HepG2 (cell line): Measurements from ENCODE around the gene MEG3. TPM values are rescaled to one million over a fixed set of nuclear protein-coding genes. Genes with fewer than 3 reads are reported as not detected.
A peak's percentile ranks its signal among the peaks of the same experiment; 100 is the strongest.

Experiments
- ATAC-seq: fragments of 200-7000 bp; cut with Tn5 transposase; 3 replicates; pipeline ENCODE4 v1.9.1; 2020; ENCODE audit warnings: mild to moderate bottlenecking, moderate library complexity
- BruUV-seq: library from RNA; stranded (reverse); fragments of 400-500 nt; replicated peaks from 2 replicates; lab custom pipeline; 2021; lab: Mats Ljungman, UMichigan
- CTCF ChIA-PET: fragments of 300-600 bp; formaldehyde crosslinking; extraction: SDS; loops from one replicate; lab custom pipeline; 2021; ENCODE audit warnings: low total read pairs, inconsistent platforms, low intra/inter-chr PET ratio; lab: Yijun Ruan, JAX
- POLR2A ChIA-PET: fragments of 350-600 bp; sonication (Branson Sonifier 250); formaldehyde crosslinking; loops from one replicate; lab custom pipeline; 2020; ENCODE audit warnings: antibody characterized with exemption, inconsistent platforms; lab: Yijun Ruan, JAX
- DNase-seq: peaks from one replicate; pipeline ENCODE4 v3.0.0-alpha.2; 2015; ENCODE audit warnings: low spot score
- FAIRE-seq: peaks from 3 replicates; lab custom pipeline; 2011; peaks lifted over from hg19 to GRCh38; lab: Jason Lieb, UNC
- H2AFZ ChIP-seq: one replicate; pipeline ENCODE4 v1.6.1; 2011; ENCODE audit warnings: low read length, inconsistent platforms
- H3K27ac ChIP-seq: fragments of 300-600 bp; 3 replicates; pipeline ENCODE4 v1.8.0; 2011; ENCODE audit warnings: mixed run types, mild to moderate bottlenecking, mixed read lengths, low read length, inconsistent platforms; ENCODE audit not compliant: insufficient read depth; ENCODE audit errors: extremely low read length
- H3K27me3 ChIP-seq, 2 experiments: fragments of 200-600 bp in 1 of 2; 2 replicates in 1 of 2; 3 replicates in 1 of 2; pipeline versions ENCODE4 v1.6.0 to v1.8.0; 2011; ENCODE audit warnings: low read length in 2 of 2, mild to moderate bottlenecking in 2 of 2, moderate library complexity in 2 of 2, inconsistent platforms in 1 of 2; ENCODE audit not compliant: insufficient read depth in 2 of 2, control insufficient read depth in 1 of 2
- H3K36me3 ChIP-seq, 2 experiments: fragments of 200-600 bp in 1 of 2; replicated peaks in 1 of 2; 2 replicates in 1 of 2; 3 replicates in 1 of 2; pipeline versions ENCODE4 v1.5.1 to v1.8.0; 2011; ENCODE audit warnings: low read length in 2 of 2, inconsistent platforms in 1 of 2; ENCODE audit not compliant: insufficient read depth in 2 of 2, control insufficient read depth in 1 of 2
- H3K4me1 ChIP-seq: 2 replicates; pipeline ENCODE4 v1.5.1; 2012; ENCODE audit warnings: low read length, inconsistent platforms; ENCODE audit not compliant: insufficient read depth
- H3K4me2 ChIP-seq: 2 replicates; pipeline ENCODE4 v1.6.0; 2011; ENCODE audit warnings: low read depth, low read length, inconsistent platforms
- H3K4me3 ChIP-seq, 3 experiments: fragments of 200-600 bp in 1 of 3; sonication (generic), shearing (Covaris generic) in 1 of 3; replicated peaks in 1 of 3; 2 replicates each; pipeline ENCODE4 v1.5.1; 2011 to 2016; ENCODE audit warnings: low read length in 3 of 3, inconsistent platforms in 2 of 3, low read depth in 2 of 3, mild to moderate bottlenecking in 2 of 3, control low read depth in 1 of 3, mixed read lengths in 1 of 3; ENCODE audit not compliant: insufficient read depth in 1 of 3
- H3K79me2 ChIP-seq: one replicate; pipeline ENCODE4 v1.6.1; 2011; ENCODE audit warnings: low read length, inconsistent platforms; ENCODE audit not compliant: insufficient read depth
- H3K9ac ChIP-seq: 2 replicates; pipeline ENCODE4 v1.6.0; 2011; ENCODE audit warnings: mild to moderate bottlenecking, low read depth, low read length, inconsistent platforms; ENCODE audit not compliant: insufficient read depth
- H3K9me3 ChIP-seq: 2 replicates; pipeline ENCODE4 v1.5.1; 2012; ENCODE audit warnings: mild to moderate bottlenecking, low read length
- H4K20me1 ChIP-seq: 2 replicates; pipeline ENCODE4 v1.6.0; 2011; ENCODE audit warnings: inconsistent platforms, mild to moderate bottlenecking, low read length, moderate library complexity; ENCODE audit not compliant: insufficient read depth
- ELF1 ChIP-seq: sonication (generic); formaldehyde crosslinking; IDR thresholded peaks from 2 replicates; pipeline ENCODE4 v1.4.0; 2020; ENCODE audit warnings: missing genetic modification reagents
- HDAC2 ChIP-seq: sonication (generic); formaldehyde crosslinking; IDR thresholded peaks from 2 replicates; pipeline ENCODE4 v1.4.0; 2020; ENCODE audit warnings: missing genetic modification reagents
- PCBP2 ChIP-seq: fragments of 200-400 bp; formaldehyde crosslinking; optimal IDR thresholded peaks from 2 replicates; pipeline ENCODE3; 2018; ENCODE audit warnings: low read length, low read depth; ENCODE audit not compliant: poor library complexity, severe bottlenecking
- POLR2AphosphoS2 ChIP-seq: IDR thresholded peaks from 2 replicates; pipeline ENCODE4 v1.6.1; 2011; ENCODE audit warnings: low read depth, low read length, improper control_type of control experiment
- SALL1 ChIP-seq: sonication (generic); formaldehyde crosslinking; IDR thresholded peaks from 2 replicates; pipeline ENCODE4 v1.8.0; 2022; ENCODE audit warnings: mild to moderate bottlenecking, missing genetic modification reagents
- ZNF180 ChIP-seq: sonication (generic); formaldehyde crosslinking; IDR thresholded peaks from 2 replicates; pipeline ENCODE4 v1.4.0; 2020; ENCODE audit warnings: low read depth, missing genetic modification reagents, borderline replicate concordance
- ZNF557 ChIP-seq: sonication (generic); formaldehyde crosslinking; IDR thresholded peaks from 2 replicates; pipeline ENCODE4 v1.4.0; 2020; ENCODE audit warnings: missing genetic modification reagents
- ZNF615 ChIP-seq: sonication (generic); formaldehyde crosslinking; IDR thresholded peaks from 2 replicates; pipeline ENCODE4 v1.5.0; 2020; ENCODE audit warnings: mild to moderate bottlenecking, missing genetic modification reagents, borderline replicate concordance
- ZNF737 ChIP-seq: sonication (generic); formaldehyde crosslinking; IDR thresholded peaks from 2 replicates; pipeline ENCODE4 v1.5.0; 2020; ENCODE audit warnings: missing genetic modification reagents, mild to moderate bottlenecking, borderline replicate concordance
- WGBS: methylation state at CpG from one replicate; pipeline ENCODE4 v1.1.6; 2017; ENCODE audit warnings: low lambda C conversion rate; 5-methylcytosine and 5-hydroxymethylcytosine counted together
- in situ Hi-C: cut with HindIII; loops from 2 replicates; pipeline ENCODE4 v1.10.0; 2017; ENCODE audit warnings: low pct_unique_long_range_greater_than_20kb; ENCODE audit not compliant: extremely low pct_ligation_motif_present
- intact Hi-C: fragments of 100-400 bp; cut with micrococcal nuclease; formaldehyde crosslinking; loops from one replicate; pipeline ENCODE4 v1.10.0; 2022; ENCODE audit not compliant: unreplicated experiment
- polyA plus RNA-seq, 8 experiments: library from polyadenylated mRNA; depleted of rRNA in 3 of 8; stranded (reverse) in 7 of 8; unstranded in 1 of 8; fragments of >200 nt; fragmentation: Illumina TruSeq in 4 of 8; extraction: Trizol in 4 of 8; gene quantifications; 2 replicates each; pipeline versions ENCODE4 v1.2.1 to v1.2.3, GENCODE V29; 2011 to 2016; ENCODE audit warnings: low read depth in 4 of 8, missing spikeins in 1 of 8, mixed read lengths in 1 of 8; ENCODE audit not compliant: insufficient read depth in 1 of 8
- total RNA-seq, 5 experiments: library from RNA; depleted of rRNA; stranded (reverse); fragments of >200 nt; fragmentation: Illumina TruSeq; extraction: Trizol; gene quantifications; 2 replicates each; pipeline ENCODE4 v1.2.3, GENCODE V29; 2016; ENCODE audit warnings: low read depth in 1 of 5
- TF ChIP-seq, protein P1 (sequence below): sonication (generic); formaldehyde crosslinking; IDR thresholded peaks from 2 replicates; pipeline ENCODE4 v1.8.0; 2022; ENCODE audit warnings: missing genetic modification reagents, mild to moderate bottlenecking, borderline replicate concordance
- TF ChIP-seq, protein P2 (sequence below): sonication (generic); formaldehyde crosslinking; IDR thresholded peaks from 2 replicates; pipeline ENCODE4 v1.5.0; 2020; ENCODE audit warnings: missing genetic modification reagents
- TF ChIP-seq, protein P3 (sequence below): sonication (generic); formaldehyde crosslinking; IDR thresholded peaks from 2 replicates; pipeline ENCODE4 v1.5.1; 2020; ENCODE audit warnings: missing genetic modification reagents, mild to moderate bottlenecking, borderline replicate concordance
- TF ChIP-seq, protein P4 (sequence below): sonication (generic); formaldehyde crosslinking; IDR thresholded peaks from 2 replicates; pipeline ENCODE4 v1.4.0; 2020; ENCODE audit warnings: mild to moderate bottlenecking, missing genetic modification reagents
- TF ChIP-seq, protein P5 (sequence below): sonication (generic); formaldehyde crosslinking; IDR thresholded peaks from 2 replicates; pipeline ENCODE4 v1.8.0; 2022; ENCODE audit warnings: mild to moderate bottlenecking, missing genetic modification reagents, borderline replicate concordance

MEG3 gene
- total and polyA plus RNA-seq, 2 of the 13 experiments (the other 11 are each of a cell fraction or from before 2014, with no cell fraction given) = 0.17 TPM; not detected in 1

DNA sequence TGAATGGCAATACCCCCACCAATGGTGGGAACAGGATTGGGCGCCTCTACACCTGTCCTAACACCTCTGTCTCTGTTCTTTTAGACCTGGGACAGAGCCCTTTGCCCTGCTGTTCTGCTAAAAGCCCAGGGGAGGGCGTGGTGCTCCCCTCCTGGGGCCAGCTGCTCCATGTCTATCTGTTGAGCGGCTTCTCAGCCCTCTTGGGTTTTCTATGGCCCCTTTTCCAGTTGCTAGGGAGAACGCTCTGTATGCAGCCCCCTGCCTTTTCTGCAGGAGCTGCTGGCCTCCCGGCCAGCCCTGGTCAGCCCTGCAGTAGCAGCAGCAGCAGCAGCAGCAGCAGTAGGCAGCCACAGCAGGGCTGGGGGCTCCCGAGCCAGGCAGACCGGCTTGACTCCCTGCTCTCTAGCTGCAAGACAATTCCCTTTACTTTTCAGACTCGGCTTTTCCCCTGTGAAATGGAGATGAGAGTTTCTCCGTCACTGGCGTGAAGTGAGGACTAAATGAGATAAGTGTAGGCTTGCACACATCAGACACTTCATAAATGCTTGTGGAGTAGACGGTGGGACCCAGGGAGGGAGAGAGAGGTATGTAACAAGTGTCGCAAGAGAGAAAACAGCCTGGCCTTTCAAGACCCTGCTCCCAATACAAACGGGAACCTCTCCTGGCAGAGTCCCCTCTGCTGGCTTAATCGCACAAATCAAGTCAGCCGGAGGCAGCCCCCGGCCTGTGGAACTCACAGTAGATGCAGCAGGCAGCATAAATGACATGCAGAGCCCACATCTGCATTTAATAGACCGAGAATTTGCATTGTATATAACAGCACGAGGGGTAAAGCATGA, 76.6 kb downstream of the MEG3 start (continued):
- TF ChIP-seq, protein P1, sequence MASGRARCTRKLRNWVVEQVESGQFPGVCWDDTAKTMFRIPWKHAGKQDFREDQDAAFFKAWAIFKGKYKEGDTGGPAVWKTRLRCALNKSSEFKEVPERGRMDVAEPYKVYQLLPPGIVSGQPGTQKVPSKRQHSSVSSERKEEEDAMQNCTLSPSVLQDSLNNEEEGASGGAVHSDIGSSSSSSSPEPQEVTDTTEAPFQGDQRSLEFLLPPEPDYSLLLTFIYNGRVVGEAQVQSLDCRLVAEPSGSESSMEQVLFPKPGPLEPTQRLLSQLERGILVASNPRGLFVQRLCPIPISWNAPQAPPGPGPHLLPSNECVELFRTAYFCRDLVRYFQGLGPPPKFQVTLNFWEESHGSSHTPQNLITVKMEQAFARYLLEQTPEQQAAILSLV = no peak
- 0 out of 2 replicates have a peak, but pooled peaks have one; percentile 12 for TF ChIP-seq HDAC2 (CRISPR knock-in tag)

DNA sequence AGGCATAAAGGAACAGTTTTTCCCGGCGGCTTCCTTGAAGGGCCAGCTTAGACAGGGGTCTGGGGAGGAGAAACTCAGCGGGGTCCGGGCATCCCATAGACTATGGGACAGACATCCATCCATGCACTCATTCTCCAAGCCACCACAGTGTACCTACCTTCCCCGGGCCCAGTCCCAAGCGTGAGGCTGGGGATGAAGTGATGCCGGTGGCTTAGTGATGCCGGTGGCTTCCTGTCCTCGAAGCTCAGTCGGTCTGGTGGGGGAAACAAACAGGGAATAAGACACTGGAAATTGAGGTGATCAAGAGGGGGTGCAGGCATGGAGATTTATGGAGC, 77.2 kb downstream of the MEG3 start:
- Histone ChIP-seq H3K79me2 (no peaks in the 10 kb centered on the region), H2AFZ (no peak overlapping the region), H3K4me1 (peaks cover 54% of the 10 kb centered on the region), H3K36me3 (no peaks in the 10 kb centered on the region), H3K9ac (no peak overlapping the region), H4K20me1 (no peaks in the 10 kb centered on the region), H3K9me3 (no peaks in the 10 kb centered on the region), H3K4me2 (peak overlapping the region; percentile 69), H3K27me3 (peaks cover 0 to 44% of the 10 kb centered on the region in 2 experiments; a peak in 3 of 5 replicates), H3K4me3 (peak overlapping the region in 1 of 3 experiments; percentile 51; a peak in 1 of 6 replicates), H3K27ac (no peak overlapping the region)
- in situ Hi-C loops (loop anchor here (10.0 kb wide), 2 partner anchors 332 to 762 kb away; no protein-coding TSS in a partner anchor), intact Hi-C loops (loop anchor here (5.0 kb wide), 1 partner anchor 179 kb away; no protein-coding TSS in a partner anchor)
- WGBS = 63% methylated on average over 9 of the region's 10 CpGs
- ATAC-seq (no peak), DNase-seq (no peak), FAIRE-seq (no peak)
- CTCF ChIA-PET = interaction anchor here (1.0 to 2.4 kb wide), 3 partner anchors 248 to 725 kb away, joined by 3 to 9 read pairs (median 3); no protein-coding TSS in a partner anchor
- POLR2A ChIA-PET = interaction anchor here (1.5 kb wide), 1 partner anchor 153 kb away, joined by 4 read pairs; no protein-coding TSS in a partner anchor
- no TSS peak for BruUV-seq
- TF ChIP-seq, protein P2, sequence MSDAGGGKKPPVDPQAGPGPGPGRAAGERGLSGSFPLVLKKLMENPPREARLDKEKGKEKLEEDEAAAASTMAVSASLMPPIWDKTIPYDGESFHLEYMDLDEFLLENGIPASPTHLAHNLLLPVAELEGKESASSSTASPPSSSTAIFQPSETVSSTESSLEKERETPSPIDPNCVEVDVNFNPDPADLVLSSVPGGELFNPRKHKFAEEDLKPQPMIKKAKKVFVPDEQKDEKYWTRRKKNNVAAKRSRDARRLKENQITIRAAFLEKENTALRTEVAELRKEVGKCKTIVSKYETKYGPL = no peak
- TF ChIP-seq ELF1 (CRISPR knock-in tag) (no peak), POLR2AphosphoS2 (no peak), PCBP2 (no peak), SALL1 (CRISPR knock-in tag) (no peak), ZNF557 (CRISPR knock-in tag) (no peak), ZNF180 (no peak), ZNF737 (CRISPR knock-in tag) (no peak), ZNF615 (CRISPR knock-in tag) (no peak)
- TF ChIP-seq, protein P3, sequence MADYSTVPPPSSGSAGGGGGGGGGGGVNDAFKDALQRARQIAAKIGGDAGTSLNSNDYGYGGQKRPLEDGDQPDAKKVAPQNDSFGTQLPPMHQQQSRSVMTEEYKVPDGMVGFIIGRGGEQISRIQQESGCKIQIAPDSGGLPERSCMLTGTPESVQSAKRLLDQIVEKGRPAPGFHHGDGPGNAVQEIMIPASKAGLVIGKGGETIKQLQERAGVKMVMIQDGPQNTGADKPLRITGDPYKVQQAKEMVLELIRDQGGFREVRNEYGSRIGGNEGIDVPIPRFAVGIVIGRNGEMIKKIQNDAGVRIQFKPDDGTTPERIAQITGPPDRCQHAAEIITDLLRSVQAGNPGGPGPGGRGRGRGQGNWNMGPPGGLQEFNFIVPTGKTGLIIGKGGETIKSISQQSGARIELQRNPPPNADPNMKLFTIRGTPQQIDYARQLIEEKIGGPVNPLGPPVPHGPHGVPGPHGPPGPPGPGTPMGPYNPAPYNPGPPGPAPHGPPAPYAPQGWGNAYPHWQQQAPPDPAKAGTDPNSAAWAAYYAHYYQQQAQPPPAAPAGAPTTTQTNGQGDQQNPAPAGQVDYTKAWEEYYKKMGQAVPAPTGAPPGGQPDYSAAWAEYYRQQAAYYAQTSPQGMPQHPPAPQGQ (CRISPR knock-in tag) = no peak
- TF ChIP-seq, protein P4, sequence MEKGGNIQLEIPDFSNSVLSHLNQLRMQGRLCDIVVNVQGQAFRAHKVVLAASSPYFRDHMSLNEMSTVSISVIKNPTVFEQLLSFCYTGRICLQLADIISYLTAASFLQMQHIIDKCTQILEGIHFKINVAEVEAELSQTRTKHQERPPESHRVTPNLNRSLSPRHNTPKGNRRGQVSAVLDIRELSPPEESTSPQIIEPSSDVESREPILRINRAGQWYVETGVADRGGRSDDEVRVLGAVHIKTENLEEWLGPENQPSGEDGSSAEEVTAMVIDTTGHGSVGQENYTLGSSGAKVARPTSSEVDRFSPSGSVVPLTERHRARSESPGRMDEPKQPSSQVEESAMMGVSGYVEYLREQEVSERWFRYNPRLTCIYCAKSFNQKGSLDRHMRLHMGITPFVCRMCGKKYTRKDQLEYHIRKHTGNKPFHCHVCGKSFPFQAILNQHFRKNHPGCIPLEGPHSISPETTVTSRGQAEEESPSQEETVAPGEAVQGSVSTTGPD (CRISPR knock-in tag) = no peak
- TF ChIP-seq, protein P5, sequence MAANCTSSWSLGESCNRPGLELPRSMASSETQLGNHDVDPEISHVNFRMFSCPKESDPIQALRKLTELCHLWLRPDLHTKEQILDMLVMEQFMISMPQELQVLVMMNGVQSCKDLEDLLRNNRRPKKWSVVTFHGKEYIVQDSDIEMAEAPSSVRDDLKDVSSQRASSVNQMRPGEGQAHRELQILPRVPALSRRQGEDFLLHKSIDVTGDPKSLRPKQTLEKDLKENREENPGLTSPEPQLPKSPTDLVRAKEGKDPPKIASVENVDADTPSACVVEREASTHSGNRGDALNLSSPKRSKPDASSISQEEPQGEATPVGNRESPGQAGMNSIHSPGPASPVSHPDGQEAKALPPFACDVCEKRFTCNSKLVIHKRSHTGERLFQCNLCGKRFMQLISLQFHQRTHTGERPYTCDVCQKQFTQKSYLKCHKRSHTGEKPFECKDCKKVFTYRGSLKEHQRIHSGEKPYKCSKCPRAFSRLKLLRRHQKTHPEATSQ = no peak
